Activated CD8-positive, alpha-beta memory T cell treated with anti-CD3 and anti-CD28 coated beads for 4 hours (primary cell): ENCODE results near the gene HOXD8.
A peak's percentile ranks its signal among the peaks of the same experiment; 100 is the strongest.

ENCODE experiments used
- DNase-seq, 2 donors: peaks; one replicate each; pipeline ENCODE4 v3.0.0-alpha.2; 2020; ENCODE audit warnings: low read depth in 2 of 2

The HOXD8 gene

GRCh38 chr2:176115883-176116813 is 13.4 kb upstream of the HOXD8 start, which contains the start of gene HOXD10:
TSS of gene HOXD10 (plus strand) at chr2:176116778. CDS start at chr2:176116834, 56 bp downstream.
- no peak for DNase-seq

- DNase-seq, result no peak
These were observed 12.2 kb upstream of the HOXD8 start for GRCh38 chr2:176117162-176117822.

GRCh38 chr2:176117823-176118371 is 11.6 kb upstream of the HOXD8 start:
- DNase-seq, result no peak

GRCh38 chr2:176118601-176119339 is 10.7 kb upstream of the HOXD8 start:
- no peak for DNase-seq

GRCh38 chr2:176120364-176121189 is 8.9 kb upstream of the HOXD8 start:
- DNase-seq, result no peak

GRCh38 chr2:176121190-176122051 is 8.1 kb upstream of the HOXD8 start:
- DNase-seq, result no peak

- no peak for DNase-seq
These were observed 7.3 kb upstream of the HOXD8 start for GRCh38 chr2:176122052-176122682.

- no peak for DNase-seq
These were observed 6.7 kb upstream of the HOXD8 start, which contains the start of gene HOXD9 for GRCh38 chr2:176122683-176123410. TSS of gene HOXD9 (plus strand) at chr2:176122719. CDS start at chr2:176122769, 50 bp downstream.

GRCh38 chr2:176123411-176124109 is 5.9 kb upstream of the HOXD8 start:
- DNase-seq, result no peak

GRCh38 chr2:176124110-176124946 is 5.2 kb upstream of the HOXD8 start:
- DNase-seq, result no peak

GRCh38 chr2:176124947-176125771 is 4.3 kb upstream of the HOXD8 start:
- DNase-seq, result no peak

GRCh38 chr2:176125772-176126054 is 3.8 kb upstream of the HOXD8 start:
- no peak for DNase-seq

- DNase-seq, result peak; percentile 28 to 48
These were observed 2.4 kb upstream of the HOXD8 start for GRCh38 chr2:176126929-176127773.

GRCh38 chr2:176127774-176128072 is 1.8 kb upstream of the HOXD8 start:
- no peak for DNase-seq

- DNase-seq, result no peak
These were observed 1.1 kb upstream of the HOXD8 start for GRCh38 chr2:176128172-176128981.
